ENCODE results near the gene TTC34. TPM values are rescaled to one million over a fixed set of nuclear protein-coding genes. Genes with fewer than 3 reads are reported as not detected.
A peak's percentile ranks its signal among the peaks of the same experiment; 100 is the strongest.

Gene TTC34
- polyA plus RNA-seq, 3 donors = 0.45 to 0.72 (median 0.46) TPM

DNA sequence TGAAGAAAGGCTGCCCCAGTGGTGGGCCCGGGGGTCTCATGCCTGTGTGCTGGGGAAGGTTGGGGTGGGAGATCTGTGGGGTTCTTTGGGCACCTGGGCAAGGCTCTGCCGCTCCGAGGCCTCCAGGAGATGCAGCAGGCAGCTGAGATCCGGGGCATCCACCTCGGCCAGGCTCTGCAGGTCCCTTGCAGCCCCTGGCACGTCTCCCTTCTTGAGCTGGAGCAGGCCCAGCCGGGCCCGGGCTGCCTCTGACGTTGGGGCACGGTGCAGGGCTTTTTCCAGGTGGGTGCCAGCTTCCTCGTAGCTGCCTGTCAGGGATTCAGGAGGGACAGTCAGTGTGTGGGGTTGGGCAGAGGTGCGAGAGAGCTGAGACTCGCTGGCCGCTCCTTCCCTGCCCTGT lies 157.3 kb downstream of the TTC34 start:
- DNase-seq (ENCODE audit: low read depth in 3 of 3, low spot score in 2 of 3) = no peak

DNA sequence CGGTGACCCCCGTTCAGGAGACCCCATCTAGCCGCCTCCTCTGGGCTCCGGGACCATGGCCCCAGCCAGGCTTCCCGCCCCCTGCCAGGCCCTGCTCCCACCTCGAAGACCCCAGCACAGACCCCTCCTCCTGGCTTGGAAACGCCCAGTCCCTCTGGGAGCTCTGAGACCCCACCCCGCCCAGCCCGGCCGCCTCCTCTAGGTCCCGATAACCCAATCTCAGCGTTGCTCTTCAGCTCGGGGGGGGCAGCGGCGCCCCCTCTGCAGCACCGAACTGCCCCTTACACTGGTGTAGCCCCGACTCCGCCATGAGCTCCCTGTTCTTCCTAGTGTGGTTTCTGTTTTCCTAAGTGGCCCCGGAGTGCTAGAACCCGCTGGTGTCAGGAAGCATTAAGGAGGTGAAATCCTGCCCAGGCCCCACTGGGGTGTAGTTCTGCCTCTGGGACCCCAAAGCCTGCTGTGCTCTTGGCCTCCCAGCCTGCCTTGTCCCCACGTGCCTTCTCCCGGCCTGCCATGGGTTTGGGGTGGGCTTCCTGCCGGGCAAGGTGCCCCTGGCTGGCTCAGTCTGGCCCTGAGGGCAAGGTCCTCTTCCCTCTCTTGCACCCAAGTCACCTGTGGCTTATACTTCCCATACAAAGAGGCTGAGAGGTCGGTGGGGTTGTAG lies 157.9 kb downstream of the TTC34 start:
- no peak for DNase-seq (ENCODE audit: low read depth in 3 of 3, low spot score in 2 of 3)

DNA sequence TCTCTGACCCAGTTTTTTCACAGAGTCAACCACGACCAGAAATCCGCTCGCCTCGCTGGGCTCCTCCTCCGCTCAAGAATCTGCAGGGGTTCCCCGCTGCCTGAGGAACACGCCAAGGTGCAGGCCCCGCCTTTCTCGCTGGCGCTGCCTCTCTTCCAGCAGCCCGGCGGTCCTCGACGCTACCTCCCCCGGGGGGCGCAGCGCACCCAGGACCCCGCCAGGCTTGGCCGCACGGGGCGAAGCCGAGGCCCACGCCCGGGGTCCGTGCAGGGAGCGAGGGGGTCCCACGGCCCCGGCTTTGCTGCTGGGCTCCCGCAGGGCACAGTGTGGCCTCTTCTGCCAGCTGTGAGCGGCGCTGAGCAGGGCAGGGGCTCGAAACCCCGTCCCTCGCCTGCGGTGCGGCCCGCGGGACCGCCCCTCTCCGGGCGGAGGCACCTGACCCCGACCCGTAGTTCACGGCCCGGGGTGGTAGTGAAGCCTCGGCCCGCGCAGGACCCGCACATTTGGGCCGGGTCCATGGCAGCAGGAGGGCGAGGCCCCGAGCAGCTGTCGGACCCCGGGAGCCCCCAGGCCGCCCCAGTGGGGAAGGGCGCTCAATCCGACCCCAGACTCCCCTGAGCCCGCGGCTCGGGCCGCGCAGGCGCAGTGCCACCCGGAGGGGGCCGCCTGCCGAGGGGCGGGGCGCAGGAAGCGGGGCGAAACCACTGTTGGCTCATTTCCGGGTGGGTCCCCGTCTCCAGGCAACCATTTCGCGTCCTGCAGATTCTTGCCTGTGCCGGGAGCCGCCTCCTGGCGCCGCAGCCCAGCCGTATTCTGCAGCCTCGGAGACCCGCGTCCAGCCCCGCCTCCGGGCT lies 158.7 kb downstream of the TTC34 start:
- DNase-seq (ENCODE audit: low read depth in 3 of 3, low spot score in 2 of 3) = peak; percentile 82 to 91 (median 85)

DNA sequence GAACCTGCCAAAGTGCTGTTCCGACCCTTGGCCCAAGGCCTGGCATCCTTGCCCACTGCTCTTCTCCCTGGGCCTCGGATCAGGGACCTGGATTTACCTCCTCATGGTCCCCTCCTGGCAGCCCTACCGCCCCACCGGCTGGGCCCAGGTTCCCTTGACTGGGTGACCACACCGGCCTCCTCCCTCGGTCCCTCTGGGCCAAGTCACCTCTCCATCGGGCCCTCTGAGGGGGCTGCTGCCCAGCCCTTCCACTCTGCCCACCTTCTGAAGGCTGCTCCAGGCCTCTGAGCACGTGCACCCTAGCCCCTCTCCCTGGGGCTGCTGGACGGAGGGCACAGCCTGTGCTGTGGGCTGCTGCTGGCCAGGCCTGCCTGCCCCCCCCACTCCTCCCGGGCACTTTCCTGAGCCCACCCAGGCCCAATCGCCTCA lies 159.3 kb downstream of the TTC34 start:
- no peak for DNase-seq (ENCODE audit: low read depth in 3 of 3, low spot score in 2 of 3)

DNA sequence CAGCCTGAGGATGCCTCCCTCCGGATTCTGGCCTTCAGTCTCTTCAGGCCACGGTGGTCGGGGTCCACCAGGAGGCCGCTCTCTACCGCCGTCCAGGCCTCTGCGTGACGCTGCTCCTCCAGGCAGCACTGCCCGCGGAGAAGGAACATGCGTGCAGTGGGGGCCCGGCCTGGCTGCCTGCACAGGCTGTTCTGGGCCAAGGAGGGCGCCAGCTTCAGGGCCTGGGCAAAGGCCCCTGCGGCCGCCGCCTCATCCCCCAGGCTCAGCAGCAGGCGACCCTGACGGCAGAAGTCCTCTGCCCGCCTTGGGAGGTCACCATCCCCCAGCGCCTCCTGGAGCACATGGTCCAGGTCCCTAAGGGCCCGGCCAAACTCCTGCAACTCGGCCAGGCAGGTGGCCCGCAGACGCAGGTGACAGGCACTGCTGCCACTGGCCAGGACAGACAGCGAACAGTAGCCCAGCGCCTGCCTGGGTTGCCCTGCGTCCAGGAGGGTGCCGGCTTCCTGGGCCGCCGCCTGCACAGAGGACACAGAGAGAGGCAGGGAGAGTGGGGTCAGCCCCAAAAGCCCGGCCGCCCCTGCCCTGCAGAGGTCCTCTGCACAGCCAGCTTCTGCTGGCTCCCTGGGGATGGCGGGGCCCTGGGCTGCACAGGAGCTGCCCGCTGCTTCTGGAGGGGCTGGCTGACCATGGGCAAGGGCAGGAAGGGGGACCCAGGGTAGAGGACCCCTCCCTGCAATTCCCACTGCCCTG lies 159.9 kb downstream of the TTC34 start:
- DNase-seq (ENCODE audit: low read depth in 3 of 3, low spot score in 2 of 3) = no peak

DNA sequence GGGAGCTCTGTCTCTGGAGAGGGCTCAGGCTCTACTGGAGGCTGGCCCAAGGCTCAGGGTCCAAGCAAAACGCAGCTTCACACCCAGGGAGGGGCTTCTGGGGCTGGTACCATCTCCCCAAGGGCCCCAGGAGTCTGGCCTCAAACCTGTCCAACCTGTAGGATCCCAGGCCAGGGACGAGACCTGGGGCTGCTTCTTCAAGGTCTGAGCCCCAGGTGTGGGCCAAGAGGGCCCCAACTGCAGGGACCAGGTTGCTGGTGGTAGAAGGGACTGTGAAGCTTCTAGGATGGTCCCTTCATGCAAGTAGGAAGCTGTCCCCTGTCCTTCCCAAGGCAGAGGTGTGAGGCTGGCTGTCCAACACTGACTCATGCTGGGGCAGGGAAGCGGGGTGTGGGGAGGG lies 160.9 kb downstream of the TTC34 start:
- DNase-seq (ENCODE audit: low read depth in 3 of 3, low spot score in 2 of 3) = no peak

DNA sequence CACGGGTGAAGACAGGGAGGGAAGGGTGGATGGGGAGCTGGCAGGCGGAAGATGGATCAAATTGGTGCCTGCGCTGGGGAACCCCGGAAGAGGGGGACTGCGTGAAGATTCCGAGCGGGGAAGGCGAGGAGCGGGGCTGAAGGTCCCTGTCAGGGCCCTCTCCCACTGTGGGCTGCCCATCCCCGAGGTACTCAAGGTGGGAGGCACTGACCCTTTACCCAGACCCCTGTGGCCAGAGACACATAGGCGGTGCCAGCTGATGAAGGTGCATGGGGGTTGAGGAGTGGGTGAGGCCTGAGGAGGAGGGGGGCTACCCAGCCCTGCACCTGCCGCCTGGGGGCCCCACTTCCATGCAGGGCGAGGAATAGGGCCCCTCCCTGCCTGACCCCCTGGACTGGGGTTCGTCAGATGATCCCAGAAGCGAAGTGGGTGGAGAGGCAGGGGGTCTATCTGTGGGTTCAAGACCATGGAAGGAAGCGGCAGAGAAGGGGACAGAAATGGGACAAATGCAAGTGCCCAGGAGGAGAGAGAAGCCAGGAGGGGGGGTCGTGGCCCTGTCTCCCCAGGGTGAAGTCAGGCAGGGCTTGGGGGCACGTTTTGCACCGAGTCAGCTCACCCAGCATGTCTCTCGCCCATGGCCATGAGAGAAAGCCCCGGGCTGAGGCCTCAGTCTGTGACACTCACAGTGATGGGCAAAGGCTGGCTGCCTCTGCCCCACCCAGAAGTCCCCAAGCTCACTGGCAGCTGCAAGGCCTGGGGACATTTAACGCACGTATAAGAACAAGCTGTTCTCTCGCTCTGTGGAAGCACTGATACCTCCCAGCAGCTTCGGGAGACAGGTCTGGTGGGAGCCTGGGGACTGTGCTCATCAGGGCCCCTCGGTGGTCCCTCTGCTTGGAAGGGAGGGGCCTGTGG lies 161.6 kb downstream of the TTC34 start:
- no peak for DNase-seq (ENCODE audit: low read depth in 3 of 3, low spot score in 2 of 3)

DNA sequence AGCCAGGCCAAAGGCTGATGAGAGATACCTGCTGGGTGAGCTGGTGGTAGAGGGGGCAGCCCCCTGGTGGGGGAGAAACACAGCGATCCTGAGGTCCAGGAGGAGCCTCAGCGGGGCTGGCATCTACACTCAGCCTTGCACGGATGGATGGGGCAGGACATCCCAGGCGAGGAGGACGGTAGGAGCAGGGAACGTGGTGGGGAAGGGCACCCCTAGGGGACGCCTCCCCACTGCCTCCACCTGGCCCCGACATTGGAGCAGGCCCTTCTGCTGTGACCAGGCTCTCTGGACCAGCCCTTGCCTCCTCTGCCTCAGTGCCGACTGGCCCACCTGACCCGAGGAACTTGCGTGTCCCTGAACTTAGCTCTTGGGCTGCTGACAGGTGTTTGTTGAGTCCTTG lies 162.3 kb downstream of the TTC34 start:
- DNase-seq (ENCODE audit: low read depth in 3 of 3, low spot score in 2 of 3) = no peak

DNA sequence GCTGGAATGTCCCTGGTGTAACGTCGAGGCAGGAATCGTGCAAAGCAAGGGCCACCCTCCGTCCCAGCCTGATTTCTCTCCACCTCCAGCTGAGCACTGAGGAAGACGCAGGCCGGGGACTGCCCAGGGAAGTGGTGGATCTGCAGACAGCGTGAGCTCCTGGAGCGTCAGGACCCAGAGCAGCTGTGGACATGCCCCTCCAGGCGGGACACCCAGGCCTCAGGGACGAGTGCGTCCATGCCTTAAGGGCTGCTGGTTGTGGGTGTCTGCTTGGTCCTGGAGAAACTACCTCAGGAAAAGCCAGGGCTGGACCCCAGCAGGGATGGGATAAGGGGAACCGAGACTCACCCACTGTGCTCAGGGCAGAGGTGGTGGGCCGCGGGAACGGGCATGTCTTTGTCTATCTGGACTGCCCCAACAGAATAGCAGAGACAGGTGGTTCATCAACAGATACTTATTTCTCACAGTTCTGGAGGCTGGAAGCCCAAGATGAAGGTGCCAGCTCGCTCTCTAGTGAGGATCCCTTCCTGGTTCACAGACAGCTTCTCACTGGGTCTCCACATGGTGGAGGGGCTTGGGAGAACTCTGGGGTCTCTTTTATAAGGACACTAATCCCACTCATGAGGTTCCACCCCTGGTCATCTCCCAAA lies 162.9 kb downstream of the TTC34 start:
- DNase-seq (ENCODE audit: low read depth in 3 of 3, low spot score in 2 of 3) = no peak

DNA sequence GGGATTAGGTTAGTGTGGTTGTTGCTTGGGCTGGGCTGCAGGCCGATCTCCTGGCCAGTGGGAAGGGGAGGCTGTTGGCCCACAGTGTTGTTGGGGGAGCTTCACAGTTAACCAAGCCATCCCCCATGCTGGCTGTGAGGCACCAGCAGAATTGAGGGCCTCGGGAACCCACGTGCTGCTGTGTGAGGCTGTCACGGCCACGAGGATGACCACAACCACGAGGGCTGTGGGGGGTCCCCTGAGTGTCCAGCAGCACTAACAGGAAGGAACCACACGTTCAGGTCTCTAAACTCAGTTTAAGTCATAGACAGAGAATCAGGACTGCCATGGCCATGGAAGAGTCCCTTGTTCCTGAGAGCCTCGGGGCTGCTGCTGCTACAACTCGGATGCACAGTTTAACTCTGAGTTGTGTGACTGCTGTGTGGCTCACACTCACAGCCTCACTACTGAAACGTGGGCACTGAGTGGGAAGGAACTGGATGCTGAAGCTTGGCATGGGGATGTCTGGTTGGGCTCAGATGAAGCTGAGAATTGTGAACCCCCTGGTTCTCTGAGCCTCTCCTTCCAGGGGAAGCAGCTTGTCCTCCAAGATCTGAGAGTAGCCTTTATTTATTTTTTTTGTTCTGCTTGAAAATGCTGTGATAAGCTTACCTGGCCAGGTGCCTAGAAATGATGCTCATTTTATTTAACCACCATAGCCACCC lies 163.9 kb downstream of the TTC34 start:
- no peak for DNase-seq (ENCODE audit: low read depth in 3 of 3, low spot score in 2 of 3)

DNA sequence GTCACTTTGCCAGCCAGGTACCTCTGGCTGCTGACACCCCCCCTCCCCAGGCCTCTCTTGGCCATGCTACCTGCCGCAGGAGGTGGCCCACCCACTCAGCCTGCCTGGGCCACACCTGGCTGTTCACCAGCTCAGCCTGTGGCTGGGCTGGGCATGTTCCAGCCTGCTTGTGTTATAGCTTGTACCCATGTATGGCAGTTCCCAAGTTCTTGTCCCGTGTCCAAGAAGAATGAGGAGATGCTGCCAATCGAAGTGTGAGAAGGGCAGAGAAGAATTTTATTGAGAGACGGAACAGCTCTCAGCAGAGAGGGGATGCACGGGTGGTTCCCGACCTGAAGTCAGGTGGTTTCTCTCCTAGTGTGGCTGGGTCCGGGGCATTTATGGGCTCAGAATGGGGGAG lies 164.8 kb downstream of the TTC34 start:
- DNase-seq (ENCODE audit: low read depth in 3 of 3, low spot score in 2 of 3) = no peak

DNA sequence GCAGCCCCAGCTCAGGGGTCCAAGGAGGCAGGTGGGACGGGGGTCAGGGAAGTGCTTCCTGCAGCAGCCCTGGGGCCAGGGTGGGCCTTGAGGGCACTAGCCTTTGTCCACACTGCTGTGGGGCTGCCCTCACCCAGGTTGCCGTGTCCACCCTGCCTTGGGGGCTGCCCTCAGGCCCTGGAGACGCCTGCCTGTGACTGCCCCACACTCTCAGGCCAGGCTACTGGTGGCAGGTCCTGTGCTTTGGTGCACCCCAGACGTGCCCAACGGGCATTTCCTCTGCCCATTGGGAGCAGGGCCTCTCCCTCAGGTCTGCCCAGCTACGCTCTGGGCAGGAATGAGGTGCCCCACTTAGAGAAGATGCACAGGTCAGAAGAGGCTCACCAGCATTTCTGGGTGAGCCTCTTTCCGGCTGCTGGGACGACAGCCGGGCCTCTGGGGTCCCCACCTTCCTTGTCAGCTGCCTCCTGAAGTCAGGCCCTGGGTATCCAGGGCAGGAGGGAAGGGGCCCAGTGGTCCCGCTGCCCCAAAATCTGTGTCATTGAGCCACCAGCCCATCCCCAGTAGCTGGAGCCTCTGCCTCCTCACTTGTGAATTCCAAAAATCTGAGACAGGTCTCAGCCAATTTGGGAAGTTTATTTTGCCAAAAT lies 166.0 kb downstream of the TTC34 start:
- no peak for DNase-seq (ENCODE audit: low read depth in 3 of 3, low spot score in 2 of 3)

DNA sequence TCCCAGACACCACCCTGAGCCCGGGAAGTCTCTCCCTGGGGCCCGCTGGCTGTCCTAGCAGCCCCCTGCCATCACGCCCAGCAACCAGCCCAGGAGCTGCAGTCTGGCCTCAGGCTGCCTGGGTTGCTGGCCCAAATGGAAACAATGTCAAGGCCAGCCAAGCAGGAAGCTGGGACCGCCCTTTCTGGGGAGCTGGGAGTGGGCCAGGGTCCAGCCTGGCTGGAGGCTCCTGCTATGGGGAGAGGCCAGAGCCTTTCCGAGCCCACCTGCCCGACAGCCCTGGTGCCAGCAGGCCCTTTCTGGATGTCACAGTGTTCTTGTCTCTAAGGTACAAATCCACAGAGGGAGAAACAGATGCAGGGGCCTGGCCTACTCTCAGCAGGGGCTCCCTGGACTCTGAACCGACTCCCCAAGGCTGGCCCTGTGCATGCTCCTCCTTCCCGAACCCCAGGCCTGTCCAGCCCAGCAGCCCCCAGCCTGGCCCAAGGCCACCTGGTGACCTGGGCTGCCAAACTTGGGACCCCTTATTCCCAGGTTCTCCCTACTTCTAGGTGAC lies 167.5 kb downstream of the TTC34 start:
- no peak for DNase-seq (ENCODE audit: low read depth in 3 of 3, low spot score in 2 of 3)

DNA sequence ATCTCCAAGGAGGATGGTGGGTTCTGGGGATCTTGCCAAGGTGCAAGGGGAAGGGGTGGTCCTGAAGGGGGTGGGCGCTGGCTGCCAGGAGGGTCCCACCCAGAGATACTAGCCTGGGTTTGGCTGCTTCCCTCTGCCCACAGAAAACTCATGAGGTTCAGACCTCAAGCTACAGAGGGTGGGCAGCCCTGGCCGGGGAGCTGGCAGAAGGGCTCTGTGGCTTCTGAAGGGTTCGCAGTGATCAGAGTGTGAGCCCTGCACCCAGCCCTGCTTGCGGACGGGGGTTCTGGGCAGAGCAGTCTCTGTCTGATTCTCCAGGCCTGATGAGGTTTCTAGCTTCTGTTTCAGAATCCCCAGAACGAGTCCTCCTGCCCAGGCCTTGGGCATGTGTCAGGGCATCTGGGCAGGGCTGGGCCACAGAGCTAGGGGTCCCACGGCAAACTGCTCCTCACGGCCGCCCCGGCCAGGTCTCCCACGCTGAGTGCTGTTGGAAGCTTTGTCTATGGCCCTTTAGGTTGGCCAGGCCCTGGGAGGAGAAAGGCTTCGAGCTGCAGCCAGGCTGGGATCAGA lies 168.0 kb downstream of the TTC34 start:
- no peak for DNase-seq (ENCODE audit: low read depth in 3 of 3, low spot score in 2 of 3)

DNA sequence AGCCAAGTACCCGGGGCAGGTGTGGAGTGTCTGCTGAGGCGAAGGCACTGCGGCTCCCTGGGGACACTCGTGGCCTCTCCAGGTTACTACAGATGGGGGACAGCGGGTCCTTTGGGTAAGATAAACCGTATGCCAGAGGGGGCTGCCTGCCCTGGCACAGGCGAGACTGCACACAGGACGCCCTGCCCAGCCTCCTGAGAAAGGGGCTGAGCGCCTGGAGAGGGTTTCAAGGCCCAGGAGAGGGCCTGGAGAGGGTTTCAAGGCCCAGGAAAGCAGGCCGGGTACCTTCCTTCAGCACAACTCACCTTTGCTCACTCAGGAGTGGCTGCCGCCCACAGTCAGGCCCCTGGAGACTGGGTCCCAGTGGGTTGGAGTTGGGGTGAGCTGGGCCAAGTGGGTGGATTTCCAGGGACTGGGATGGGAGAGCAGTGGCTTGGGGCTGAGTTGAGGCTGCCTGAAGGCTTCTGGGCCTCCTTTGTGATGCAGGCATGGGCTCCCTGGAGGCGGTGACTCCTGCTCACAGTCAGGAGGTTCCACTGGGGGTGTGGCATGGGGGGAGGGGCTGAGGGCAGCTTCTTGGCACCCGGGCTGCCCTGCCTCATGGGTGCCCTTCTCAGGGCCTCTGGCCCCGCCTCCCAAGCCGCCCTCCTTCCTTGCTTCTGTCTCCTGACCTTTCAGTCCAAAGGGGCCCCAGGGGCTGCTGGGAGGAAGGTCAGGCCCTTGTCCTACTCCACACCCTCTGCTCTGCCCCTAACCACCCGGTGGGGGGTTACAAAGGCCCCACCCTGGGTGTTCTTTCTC lies 168.7 kb downstream of the TTC34 start, which contains the start of gene MMEL1:
Gene MMEL1, minus strand, starts transcription at position 456 of the 801 bp plus-strand sequence. CDS start 3,532 bp downstream, outside the sequence.
- DNase-seq (ENCODE audit: low read depth in 3 of 3, low spot score in 2 of 3) = no peak

DNA sequence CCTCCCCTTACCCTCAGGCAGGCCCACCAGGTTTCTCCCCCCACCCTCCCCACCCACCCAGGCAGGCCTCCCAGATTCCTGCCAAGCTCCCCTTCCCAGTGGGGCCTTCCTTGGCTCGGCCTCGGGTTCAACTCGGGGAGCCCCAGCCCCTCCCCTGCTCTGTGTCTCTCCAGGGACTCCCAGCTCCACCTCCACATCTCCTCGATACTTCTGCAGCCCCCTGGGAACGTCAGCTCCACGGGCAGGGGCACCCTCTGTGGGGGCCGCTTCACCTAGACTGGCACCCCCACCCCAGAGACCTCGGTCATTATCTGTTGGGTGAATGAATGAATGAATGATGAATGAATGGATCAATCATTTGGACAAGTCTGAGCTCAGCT lies 169.5 kb downstream of the TTC34 start:
- no peak for DNase-seq (ENCODE audit: low read depth in 3 of 3, low spot score in 2 of 3)

All from right renal cortex interstitium (tissue), 3 donors.